HG02870 (cell line): ENCODE results near the gene MBNL2.
A peak's percentile ranks its signal among the peaks of the same experiment; 100 is the strongest.

ENCODE experiments used
- ATAC-seq: cut with Tn5 transposase; IDR thresholded peaks from one replicate; pipeline ENCODE4 v1.9.1; 2021; ENCODE audit warnings: mild to moderate bottlenecking, moderate library complexity; ENCODE audit not compliant: unreplicated experiment

Gene MBNL2

DNA sequence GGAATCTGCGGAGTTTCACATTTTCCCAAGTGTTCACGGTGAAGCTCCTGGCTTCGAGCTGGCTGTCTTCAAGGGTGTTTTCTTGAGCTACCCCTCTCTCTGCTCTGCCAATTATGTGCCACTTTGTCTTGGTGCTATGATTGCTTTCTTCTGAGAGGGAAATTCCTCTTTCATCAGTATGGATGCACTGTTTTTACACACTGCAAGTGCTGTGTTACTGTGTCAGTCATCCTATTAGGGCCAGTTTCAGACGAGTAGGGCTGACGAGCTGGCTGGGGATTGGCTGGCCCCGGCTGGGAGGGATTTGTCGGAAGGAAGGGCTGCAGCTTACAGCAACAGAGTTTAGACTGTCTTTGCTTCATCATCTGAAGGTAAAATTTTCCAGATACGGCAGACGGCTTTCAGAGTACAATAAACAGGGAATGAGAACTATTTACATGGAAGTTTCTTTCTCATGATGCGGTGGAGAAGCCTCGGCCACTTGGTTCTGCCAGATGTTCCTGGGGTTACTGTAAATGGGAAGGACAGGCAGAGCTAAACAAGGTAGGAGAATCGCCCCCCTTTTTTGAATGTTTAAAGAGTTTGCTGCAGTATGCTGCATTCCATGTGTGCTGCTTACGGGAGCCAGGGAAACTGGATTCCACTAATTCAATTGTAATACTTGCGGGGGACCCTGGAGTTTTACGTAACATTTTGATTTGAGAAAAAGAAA, at the start of gene MBNL2:
Gene MBNL2, plus strand, starts transcription at position 345 of the 712 bp plus-strand sequence. CDS start 53,903 bp downstream, outside the sequence.
- peak; percentile 98 for ATAC-seq

DNA sequence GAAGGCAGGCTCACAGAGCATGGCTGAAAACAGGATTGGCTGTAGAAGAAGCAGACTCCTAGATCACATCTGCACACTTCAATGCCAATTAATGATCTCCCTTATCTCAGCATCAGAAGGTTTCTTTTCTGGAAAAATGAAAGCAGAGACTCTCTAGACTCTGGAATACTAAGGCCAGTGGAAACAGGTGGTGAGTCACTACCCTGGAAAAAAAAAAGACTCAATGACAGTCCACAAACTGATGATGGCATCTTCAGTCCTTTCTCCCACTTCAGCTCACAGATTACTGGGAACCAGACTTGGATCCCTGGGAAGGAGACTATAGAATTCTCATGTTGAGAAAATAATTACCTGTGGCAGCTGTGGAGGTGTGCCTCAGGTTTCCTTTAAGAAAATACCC, 47.5 kb upstream of the MBNL2 start:
- no peak for ATAC-seq

- ATAC-seq, result no peak
Measured at GRCh38 chr13:97175041-97175440, 47.1 kb upstream of the MBNL2 start.

DNA sequence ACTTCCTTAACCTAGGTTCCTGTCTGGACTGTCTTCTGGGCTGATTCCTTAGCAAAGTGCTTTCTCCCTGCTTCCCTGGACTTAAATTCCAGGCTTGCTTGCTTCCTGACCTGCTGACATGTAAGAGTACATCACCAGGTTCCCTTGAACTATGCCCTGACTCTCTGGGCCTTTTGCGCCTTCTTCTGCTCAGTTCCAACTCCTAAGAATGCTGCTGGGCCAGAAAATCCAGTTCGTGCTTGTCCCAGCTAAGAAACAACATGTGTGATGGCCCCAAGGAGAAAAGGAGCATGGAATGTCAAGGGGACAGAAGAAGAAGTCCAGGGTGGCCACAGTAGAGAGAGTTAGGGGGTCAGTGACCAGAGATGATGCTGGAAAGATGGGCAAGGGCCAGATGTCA, 42.6 kb upstream of the MBNL2 start:
- ATAC-seq, result no peak

- ATAC-seq, result no peak
Measured at GRCh38 chr13:97182111-97182890, 39.8 kb upstream of the MBNL2 start.

GRCh38 chr13:97185291-97185690, 36.8 kb upstream of the MBNL2 start:
- ATAC-seq, result no peak

GRCh38 chr13:97185751-97186150, 36.4 kb upstream of the MBNL2 start:
- ATAC-seq, result no peak

DNA sequence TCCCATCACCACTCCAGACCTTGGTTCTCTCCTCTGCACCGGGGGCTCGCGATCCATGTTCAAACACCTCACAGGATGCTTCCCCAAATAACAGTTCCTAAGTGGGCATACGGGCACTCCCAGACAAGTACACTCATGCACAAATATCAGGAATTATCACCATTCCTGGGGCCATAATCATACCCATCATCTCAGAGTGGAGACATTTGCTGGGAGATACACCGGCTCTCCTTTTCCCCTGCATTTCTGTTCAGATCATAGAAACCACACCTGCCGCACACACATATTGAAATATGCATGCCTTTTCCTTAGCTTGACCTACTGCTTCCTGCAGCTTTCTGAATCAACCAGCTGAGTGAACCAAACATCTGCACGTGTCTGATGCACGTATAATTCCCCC, 33.9 kb upstream of the MBNL2 start:
- no peak for ATAC-seq

- no peak for ATAC-seq
Measured at GRCh38 chr13:97189928-97190327, 32.2 kb upstream of the MBNL2 start.

DNA sequence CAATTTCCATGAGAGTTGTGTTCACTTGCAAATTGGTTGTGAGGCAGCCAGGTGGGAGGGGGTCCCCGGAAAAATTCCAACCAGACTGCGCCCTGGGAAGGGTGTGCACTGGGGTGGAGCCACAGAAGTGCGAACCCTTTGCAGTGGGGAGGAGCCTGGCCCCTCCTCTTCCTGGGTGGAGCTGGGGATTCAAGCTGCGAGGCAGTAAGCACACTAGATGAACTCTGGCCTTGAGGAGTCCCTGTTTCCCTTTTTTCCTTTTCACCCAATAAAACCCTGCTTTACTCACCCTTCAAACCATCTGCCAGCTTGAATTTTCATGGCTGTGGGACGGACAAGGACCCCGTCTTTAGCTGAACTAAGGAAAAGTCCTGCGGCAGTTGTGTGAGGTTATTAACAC, 31.0 kb upstream of the MBNL2 start:
- no peak for ATAC-seq

GRCh38 chr13:97191615-97192014, 30.5 kb upstream of the MBNL2 start:
- no peak for ATAC-seq

GRCh38 chr13:97192166-97192565, 30.0 kb upstream of the MBNL2 start:
- ATAC-seq, result no peak

DNA sequence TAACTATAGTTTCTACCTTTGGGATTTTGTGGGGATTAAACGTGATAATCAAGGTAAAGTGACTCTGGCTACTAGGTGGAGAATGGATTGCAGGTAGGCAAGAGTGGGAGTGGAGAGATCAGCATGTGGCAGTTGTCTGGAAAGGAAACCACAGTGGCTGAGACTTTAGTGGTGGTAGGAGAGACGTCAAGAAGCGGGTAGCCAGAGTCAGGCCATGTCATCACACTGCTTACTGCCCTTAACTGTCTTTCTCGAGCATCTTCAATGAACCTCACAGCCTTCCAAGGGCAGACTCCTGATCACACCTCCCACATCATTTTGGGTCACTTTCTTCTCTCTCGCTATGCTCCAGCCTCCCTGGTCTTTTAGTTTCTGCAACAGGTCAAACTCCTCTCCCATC, 28.6 kb upstream of the MBNL2 start:
- ATAC-seq, result no peak

DNA sequence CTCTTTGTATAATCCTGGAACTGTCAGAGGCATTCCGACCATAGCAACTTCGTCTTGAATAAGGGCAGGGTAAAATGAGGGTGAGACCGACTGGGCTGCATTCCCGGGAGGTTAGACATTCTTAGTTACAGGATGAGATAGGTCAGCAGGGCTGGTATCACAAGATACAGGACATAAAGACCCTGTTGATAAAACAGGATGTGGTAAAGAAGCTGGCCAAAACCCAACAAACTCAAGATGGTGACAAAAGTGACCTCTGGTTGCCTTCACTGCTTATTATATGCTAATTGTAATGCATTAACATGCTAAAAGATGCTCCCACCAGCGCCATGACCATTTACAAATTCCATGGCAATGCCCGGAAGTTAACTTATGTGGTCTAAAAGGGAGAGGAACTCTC, 27.7 kb upstream of the MBNL2 start:
- ATAC-seq, result no peak

- no peak for ATAC-seq
Measured at GRCh38 chr13:97196340-97196739, 25.8 kb upstream of the MBNL2 start.

GRCh38 chr13:97198753-97199152, 23.4 kb upstream of the MBNL2 start:
- no peak for ATAC-seq

- ATAC-seq, result no peak
Measured at GRCh38 chr13:97199451-97199850, 22.7 kb upstream of the MBNL2 start.

- no peak for ATAC-seq
Measured at GRCh38 chr13:97200081-97200942, 21.8 kb upstream of the MBNL2 start.

GRCh38 chr13:97202761-97203160, 19.4 kb upstream of the MBNL2 start:
- ATAC-seq, result no peak

DNA sequence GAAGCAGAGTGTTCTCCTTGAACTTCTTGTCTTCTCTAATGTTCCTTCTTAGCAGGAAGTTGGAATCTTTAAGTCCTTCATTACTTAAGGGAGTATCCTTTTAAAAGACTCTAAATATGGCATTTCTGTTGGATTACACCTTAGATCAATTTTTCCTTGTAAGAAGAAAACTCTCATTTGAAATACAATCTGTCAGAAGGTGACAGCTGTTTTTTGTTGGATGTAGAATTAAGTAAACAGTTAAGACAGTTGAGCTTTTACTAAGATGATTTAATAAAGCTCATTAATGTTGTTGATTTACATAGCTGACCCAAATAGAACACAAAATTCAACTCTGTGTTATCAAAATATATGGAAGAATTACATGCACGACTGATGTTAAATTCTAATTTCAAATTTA, 16.7 kb upstream of the MBNL2 start:
- ATAC-seq, result no peak

DNA sequence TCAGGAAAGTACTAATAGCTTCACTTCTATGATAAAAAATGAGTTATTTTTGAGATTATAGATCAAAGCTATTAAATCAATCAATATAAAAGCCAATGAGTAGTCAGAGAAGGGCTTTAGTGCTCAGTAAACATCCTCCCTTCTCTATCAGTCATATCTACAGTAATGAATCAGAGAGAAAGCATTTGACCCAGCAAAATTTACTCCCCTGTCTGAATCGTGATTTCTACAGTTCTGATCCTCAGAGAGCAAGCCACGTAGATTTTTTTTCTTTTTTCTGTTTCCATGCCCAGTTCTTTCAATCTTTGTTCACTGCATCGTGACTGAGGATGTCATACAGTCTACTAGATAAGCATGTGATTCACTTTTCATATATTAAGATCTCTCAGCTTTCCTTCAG, 16.2 kb upstream of the MBNL2 start:
- ATAC-seq, result no peak
